ENCODE data around the gene MCF2L.

GRCh38 chr13:113090415-113090770, 121.4 kb downstream of the MCF2L start:
- TF ChIP-seq CTCF (optimal IDR thresholded peaks at IDR 0.05 in 1 of 3, IDR thresholded peaks at IDR 0.05 in 1 of 3, conservative IDR thresholded peaks at IDR 0.05 in 1 of 3; ENCODE audit: extremely low read depth in 1 of 3, insufficient read depth in 2 of 3, low read length in 3 of 3) = no peak
- TF ChIP-seq EZH2 (IDR thresholded peaks at IDR 0.05; ENCODE audit: low read length) = no peak

Data from keratinocyte (primary cell).